Measurements from ENCODE around the gene TIMM50.
A peak's percentile ranks its signal among the peaks of the same experiment; 100 is the strongest.
"Not testable (repeated sequence)": the region's sequence is repeated elsewhere in the genome, so short reads cannot be mapped to it uniquely, and the experiment has no call there.

TIMM50 gene

DNA sequence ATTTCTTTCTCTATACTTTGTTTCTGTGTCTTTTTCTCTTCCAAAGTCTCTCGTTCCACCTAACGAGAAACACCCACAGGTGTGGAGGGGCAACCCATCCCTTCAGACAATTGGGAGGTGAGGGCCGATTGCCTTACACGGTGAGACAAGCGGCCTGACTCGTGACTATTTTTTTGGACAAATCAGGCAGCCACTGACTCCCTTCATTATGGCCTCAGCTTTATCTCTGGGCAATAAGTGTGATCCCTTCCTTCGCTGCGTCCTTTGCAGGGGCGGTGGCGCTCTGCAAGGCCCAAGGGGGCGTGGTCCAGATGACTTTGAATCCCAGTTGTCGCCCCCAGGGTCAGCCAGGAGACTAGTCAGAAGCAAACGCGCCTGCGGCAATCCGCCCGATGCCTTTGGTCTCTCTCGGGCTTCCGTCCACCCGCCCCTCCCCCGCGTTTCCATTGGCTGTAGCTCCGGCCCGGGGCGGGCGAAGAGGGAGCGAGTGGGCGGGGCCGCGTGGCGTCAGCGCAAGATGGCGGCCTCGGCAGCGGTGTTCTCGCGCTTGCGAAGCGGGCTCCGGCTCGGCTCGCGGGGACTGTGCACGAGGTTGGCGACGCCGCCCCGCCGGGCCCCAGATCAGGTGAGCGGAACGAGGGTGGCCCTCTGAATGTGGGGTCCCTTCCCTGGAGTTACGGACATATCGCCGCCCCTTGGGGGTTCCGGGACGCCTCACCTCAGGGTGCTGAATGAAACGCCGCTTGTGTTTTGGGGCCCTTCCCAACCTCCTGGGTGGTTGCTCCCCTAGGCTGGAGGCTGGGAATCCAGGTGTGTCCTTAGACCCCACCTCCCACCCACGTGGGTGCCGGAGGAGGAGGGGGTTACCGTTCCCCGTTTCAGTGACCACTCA lies at the start of gene TIMM50:
TIMM50 (plus strand) TSS at position 502 of the 892 bp plus-strand sequence; CDS start at position 518, 16 bp downstream.
- peak; percentile 98 for DNase-seq

DNA sequence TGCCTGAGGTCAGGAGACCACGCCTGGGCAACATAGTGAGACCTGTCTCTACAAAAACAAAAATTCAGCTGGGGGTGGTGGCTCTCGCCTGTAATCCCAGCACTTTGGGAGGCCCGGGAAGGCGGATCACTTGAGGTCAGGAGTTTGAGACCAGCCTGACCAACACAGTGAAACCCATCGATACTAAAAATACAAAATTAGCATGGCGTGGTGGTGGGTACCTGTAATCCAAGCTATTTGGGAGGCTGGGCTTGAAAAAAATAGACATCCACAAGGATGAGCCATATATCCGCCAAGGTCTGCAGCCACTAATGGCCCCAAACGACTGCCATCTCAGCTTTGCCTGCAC lies 48.0 kb upstream of the TIMM50 start:
- no peak for DNase-seq

GRCh38 chr19:39433480-39434079 lies 47.1 kb upstream of the TIMM50 start:
- DNase-seq: no peak

- DNase-seq: no peak
These were observed 46.2 kb upstream of the TIMM50 start for GRCh38 chr19:39434123-39435076.

DNA sequence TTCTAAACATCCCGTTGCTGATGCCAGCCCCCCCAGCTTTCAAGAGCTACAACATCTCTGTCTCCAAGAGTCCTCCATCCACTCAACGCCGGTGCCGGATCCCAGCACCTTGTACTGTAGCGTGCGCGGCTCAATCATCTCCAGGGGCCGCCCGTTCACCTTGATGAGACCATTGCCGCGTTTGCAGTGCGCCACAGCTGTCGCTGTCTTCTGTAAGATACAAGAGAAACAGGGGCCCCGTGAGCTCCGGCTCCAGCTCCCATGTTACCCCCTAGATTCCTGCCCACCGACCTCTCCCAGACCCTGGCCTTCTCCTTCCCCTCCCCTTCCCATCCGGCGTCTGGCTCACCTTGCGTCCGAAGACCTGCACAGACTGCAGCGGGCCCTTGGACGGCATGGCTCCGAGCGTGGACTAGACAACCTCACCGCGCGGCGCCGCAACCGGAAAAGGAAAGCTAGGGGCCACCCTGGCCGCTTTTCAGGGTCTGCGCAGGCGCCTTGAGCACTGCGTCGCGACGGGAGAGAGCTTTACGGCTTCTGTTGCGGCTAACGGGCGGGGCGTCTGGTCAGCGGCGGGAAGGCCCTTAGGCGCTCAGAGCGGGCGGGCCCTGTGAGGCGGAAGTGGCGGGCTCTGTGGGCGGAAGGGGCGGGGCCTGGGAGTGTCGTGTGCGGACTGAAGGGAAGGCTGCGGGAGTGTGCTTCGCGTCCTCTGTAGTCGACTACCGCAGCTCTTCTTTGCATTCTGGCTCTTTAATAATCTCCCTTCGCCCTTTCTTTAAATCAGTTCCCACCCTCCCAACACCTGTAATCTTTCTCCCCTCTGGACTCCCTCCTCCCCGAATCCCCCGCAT lies 44.9 kb upstream of the TIMM50 start, which contains the start of gene RPS16:
RPS16 (minus strand) TSS at position 451 of the 851 bp plus-strand sequence; CDS start at position 397, 54 bp downstream.
- DNase-seq: peak; percentile 99

- DNase-seq: no peak
These were observed 44.3 kb upstream of the TIMM50 start for GRCh38 chr19:39436350-39436716.

DNA sequence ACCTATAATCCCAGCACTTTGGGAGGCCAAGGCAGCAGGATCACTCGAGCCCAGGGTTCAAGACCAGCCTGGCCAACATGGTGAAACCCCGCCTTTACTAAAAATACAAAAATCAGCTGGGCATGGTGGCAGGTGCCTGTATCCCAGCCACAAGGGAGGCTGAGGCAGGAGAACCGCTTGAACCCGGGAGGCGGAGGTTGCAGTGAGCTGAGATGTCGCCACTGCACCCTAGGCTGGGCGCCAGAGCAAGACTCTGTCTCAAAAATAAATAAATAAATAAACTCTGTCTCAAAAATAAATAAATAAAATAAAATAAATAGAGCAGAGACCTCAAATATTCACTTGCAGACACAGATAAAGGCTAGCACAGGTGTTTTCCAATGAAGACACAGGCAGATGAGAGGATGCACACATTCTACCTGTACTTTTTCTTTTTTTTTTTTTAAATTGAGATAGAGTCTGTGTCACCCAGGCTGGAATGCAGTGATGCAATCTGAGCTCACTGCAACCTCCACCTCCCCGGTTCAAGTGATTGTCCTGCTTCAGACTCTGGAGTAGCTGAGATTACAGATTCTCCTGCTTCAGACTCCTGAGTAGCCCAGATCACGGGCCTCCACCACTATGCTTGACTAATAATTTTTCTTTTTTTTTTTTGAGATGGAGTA lies 42.2 kb upstream of the TIMM50 start:
- DNase-seq: no peak

DNA sequence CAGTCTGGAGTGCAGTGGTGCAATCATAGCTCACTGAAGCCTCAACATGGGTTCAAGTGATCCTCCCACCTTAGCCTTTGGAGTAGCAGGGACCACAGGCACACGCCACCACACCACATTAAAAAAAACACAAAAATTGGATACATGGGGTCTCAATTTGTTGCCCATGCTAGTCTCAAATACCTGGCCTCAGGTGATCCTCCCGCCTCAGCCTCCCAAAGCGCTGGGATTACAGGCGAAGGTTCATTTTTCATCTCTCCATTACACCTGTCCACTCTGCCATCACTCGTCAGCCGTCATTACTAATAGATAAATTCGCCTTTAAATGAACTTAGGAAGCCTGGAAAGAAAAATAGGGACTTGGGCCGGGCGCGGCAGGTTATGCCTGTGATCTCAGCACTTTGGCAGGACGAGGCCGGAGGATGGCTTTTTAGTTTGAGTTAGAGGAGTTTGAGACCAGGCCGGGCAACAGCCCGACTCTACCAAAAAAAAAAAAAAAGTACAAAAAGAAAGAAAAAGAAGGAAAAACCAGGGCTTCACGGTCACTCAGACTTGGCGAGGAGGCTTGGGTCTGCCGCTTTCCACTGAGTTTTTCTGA lies 35.9 kb upstream of the TIMM50 start:
- no peak for DNase-seq

DNA sequence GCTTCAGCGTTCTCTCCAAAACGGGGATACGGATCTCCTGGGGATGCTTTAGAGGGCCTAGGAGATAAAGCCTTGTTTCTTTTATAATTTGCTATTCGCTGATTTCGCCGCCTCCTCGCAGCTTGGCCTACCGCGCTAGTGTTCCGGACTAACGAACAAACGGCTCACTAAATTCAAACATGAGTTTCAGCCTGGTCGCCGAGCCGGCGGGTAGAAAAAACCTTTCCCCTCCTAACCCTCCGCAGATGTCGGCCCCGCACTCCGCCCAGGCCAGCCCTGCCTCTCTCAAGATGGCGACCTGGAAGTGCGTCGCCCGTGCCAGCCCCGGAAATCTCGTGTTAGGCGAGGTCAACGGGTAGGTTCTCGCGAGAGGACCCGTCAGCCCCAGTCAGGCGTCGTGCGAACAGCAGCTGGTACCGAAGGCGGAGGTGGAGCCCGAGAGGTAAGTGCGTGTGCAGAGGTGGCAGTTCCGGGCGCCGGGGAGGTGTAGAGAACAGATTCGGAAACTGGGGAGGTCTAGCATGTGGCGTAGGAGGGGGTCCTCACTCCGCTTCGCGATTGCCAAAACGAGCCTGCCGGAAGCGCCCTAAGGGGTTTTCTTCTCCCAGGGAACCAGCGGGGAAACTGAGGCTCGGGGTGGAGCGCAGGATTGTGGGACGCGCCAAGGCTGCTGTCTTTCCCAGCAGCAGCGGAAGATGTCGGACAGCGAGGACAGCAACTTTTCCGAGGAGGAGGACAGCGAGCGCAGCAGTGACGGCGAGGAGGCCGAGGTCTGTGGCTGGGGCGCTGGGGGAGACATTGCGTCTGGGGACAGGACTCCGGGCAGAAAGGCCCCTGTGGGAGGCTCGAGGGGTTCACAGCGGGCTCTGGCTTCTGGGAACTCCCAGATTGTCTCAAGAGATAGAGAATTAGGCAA lies 35.2 kb upstream of the TIMM50 start, which contains the start of gene SUPT5H:
SUPT5H (plus strand) TSS at position 387 of the 916 bp plus-strand sequence; CDS start at position 696, 309 bp downstream.
- DNase-seq: peak; percentile 99

- no peak for DNase-seq
These were observed 34.1 kb upstream of the TIMM50 start for GRCh38 chr19:39446365-39447084.

GRCh38 chr19:39448271-39448670 lies 32.4 kb upstream of the TIMM50 start:
- DNase-seq: peak; percentile 34

DNA sequence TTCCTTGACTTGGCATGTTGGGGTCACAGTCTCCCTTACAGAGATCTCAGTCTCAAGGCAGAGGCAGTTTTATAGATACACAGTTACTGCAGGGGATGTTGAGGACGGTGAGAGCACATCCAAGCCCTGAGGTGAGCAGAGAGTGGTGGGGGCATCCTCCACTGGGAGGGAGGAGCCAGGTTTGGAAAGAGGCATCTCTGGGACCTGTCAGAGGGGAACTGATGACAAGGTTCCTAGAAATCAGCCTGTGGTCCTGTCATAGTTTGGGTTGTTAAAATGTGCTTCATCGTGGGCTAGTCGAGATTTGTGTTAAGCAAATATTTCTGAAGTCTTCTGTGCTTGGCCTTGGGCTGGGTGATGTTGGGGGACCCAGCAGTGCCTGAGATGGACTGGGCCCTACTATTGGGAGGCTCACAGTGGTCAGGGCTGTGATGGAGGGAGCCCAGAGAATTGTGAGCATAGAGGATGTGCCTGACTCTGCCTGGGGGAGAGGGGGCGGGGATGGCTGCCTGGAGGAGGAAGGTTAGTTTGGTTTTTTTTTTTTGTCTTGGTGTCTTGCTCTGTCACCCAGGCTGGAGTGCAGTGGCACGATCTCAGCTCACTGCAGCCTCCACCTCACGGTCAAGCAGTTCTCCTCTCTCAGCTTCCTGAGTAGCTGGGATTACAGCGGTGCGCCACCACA lies 31.4 kb upstream of the TIMM50 start:
- no peak for DNase-seq

GRCh38 chr19:39451257-39451656 lies 29.4 kb upstream of the TIMM50 start:
- not testable (repeated sequence) for DNase-seq

DNA sequence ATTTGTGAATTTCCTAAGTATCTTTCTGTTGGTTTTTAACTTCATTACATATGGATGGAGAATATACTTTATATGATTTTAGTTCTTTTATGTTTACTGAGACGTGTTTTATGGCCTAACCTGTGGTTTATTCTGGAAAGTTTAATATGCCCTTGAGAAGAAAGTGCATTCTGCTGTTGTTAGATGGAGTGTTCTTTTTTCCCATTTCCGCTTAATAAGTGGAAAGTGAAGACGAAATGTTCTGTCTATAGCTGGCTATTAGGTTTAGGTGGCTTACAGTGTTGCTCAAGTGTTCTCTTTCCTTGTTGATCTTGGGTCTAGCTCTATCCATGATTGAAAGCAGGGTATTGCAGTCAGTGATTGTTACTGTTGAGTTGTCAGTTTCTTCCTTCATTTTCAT lies 17.2 kb upstream of the TIMM50 start:
- DNase-seq: no peak

GRCh38 chr19:39465956-39466747 lies 14.5 kb upstream of the TIMM50 start:
- DNase-seq: no peak

DNA sequence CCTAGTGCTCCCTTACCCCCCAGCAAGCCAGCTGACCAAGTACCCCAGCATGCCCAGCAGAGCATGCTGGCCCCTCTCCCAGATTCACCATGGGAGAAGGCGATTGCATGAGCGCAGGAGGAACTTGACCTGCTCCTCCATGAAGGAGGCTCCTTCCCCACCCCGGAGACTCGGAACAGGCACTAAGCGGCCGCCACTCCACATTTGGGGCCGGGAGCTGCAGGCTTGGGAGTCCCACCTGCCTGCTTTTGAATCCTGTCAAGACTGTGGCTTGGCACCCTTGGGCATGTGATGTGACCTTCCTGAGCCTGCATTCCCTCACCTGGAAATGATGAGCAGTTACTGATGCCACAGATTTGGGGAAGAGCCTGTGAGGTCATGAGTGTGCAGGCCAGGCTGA lies 12.7 kb upstream of the TIMM50 start:
- no peak for DNase-seq

- no peak for DNase-seq
These were observed 11.6 kb upstream of the TIMM50 start for GRCh38 chr19:39469036-39469435.

- no peak for DNase-seq
These were observed 11.1 kb upstream of the TIMM50 start for GRCh38 chr19:39469567-39469966.

Data from activated CD4-positive, alpha-beta T cell treated with anti-CD3 and anti-CD28 coated beads, Interleukin-2, amount 50 U/mL, for 16 hours (primary cell).